Hematopoietic multipotent progenitor cell treated with erythropoietin and hydrocortisone succinate and interleukin-3 and kit ligand, for 4 days (in vitro differentiated cells): ENCODE measurements around the gene RING1.
"Not testable (repeated sequence)": the region's sequence is repeated elsewhere in the genome, so short reads cannot be mapped to it uniquely, and the experiment has no call there.

Experiments used
- DNase-seq: peaks from one replicate; pipeline ENCODE4 v3.0.0-alpha.2; 2015

RING1 gene

DNA sequence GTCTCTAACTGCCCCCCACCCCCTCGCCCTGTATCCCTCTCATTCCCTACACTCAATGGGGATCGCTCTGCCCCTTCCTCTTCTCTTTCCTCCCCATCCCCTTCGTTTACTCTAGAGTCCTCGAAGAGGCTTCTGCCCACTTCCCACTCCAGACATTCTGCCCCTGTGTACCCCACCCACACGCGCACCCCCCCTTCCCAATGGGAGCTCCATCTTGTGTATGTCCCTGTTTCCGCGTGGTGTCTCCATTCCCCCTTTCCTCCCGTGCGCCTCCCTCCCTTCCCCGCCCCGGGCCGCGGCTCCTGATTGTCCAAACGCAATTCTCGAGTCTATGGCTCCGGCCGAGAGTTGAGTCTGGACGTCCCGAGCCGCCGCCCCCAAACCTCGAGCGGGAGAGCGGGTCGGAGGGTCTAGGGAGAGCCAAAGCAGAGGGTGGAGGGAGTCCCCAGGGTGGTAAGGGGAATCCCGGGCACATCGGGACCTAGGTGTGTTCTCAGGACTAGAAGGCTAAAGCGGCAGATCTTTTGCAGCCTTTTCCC is 679 bp upstream of the RING1 start:
- DNase-seq, result peak; percentile 60

DNA sequence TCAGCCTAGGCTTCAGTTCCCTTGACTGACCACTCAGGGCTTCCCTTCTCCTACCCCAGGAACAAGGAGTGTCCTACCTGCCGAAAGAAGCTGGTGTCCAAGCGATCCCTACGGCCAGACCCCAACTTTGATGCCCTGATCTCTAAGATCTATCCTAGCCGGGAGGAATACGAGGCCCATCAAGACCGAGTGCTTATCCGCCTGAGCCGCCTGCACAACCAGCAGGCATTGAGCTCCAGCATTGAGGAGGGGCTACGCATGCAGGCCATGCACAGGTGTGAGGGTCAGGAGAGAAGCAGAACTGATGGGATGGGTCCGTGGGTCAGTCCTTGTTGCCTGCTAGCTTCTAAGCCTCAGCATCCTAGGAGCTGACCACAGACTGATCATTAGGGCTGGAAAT is 1.6 kb downstream of the RING1 start:
- no peak for DNase-seq

DNA sequence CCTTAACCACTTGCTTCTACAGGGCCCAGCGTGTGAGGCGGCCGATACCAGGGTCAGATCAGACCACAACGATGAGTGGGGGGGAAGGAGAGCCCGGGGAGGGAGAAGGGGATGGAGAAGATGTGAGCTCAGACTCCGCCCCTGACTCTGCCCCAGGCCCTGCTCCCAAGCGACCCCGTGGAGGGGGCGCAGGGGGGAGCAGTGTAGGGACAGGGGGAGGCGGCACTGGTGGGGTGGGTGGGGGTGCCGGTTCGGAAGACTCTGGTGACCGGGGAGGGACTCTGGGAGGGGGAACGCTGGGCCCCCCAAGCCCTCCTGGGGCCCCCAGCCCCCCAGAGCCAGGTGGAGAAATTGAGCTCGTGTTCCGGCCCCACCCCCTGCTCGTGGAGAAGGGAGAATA is 2.8 kb downstream of the RING1 start:
- DNase-seq, result no peak

DNA sequence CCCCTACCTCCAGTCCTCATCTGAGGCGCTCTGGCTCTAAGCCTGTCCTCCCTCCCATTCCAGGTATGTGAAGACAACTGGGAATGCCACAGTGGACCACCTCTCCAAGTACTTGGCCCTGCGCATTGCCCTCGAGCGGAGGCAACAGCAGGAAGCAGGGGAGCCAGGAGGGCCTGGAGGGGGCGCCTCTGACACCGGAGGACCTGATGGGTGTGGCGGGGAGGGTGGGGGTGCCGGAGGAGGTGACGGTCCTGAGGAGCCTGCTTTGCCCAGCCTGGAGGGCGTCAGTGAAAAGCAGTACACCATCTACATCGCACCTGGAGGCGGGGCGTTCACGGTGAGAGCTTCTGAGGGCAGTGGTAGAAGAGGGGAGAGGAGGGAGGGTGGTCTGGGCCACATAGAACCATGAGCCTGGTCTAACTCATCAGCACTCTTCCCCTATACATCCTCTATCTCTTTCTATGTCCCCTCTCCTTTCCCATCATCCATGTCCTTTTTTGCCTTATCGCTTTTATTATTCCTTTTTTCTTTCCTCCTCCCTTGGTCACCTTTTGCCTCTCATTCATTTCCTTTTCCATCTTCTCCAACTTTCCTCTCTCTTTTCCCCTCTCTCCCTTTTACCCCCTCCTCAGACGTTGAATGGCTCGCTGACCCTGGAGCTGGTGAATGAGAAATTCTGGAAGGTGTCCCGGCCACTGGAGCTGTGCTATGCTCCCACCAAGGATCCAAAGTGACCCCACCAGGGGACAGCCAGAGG is 3.5 kb downstream of the RING1 start:
- DNase-seq, result no peak

DNA sequence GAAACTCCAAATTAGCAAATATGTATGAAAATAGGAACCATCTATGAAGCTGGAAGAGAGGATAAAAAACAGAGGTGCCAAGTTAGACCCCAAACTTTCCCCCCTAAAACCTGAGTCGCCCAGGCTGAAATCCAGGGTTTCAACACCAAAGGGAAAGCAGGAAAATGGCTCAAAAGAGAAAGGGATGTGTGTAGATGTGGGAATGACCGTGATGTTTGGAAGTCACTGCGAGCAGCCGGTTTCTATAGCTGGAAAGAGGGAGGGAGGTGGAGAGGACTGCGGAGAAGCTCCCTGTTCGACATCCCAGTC is 4.5 kb downstream of the RING1 start:
- no peak for DNase-seq

DNA sequence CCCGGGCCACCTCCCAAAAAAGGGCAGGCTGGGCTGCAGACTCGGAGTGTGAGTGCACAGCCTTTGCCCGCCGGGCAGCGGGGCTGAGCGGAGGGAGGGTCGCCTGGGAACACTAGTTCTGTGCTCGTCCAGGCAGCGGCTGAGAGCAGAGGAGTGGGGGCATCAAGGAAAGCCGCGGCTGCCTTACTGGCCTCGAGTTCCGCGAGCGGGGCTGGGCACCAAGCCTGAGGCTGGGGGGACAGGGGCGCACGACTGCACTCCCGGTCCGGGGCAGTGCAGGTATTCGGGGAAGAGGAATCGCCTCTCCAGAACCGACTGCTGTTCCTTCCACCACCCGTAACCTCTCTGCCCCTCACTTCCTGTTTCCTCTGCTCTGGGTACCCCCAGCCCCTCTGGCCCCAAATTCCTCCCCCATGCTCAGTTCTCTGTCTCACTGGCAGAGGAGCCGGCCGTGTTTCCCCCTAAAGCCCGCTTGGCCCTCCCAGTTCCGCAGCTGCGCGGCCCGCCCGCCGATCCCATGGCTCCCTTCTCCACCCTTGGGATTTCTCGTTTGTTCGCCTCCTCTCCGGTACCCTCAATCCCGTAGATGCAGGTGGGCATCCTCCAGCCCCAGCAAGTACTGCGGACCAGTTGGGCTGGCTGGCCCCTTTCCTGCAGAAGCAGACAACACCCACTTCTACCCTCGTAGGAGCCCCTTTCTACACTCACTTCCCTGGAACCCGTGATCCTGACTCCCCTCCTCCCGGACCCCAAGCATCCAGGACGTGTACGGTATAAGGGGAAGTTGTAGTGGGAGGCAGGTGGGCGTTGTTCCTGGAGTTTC is 5.1 kb downstream of the RING1 start:
- DNase-seq, result peak; percentile 56

DNA sequence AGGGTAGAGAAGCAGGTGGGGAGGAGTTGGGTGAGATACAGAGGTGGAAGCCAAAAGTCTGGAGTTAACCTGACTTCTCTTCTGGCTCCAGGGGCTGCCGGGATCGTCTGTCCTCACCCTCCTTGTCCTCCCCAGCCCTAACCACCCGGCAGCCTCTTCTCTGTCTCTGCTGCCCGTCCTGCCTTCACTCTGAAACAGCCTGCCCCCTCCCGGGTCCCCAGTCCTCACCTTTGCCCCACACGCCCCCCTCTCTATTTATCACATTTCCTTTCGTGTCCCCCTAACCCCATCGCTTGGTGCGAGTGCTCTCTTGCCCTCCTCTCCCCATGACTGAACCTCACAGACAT is 5.7 kb downstream of the RING1 start:
- no peak for DNase-seq

DNA sequence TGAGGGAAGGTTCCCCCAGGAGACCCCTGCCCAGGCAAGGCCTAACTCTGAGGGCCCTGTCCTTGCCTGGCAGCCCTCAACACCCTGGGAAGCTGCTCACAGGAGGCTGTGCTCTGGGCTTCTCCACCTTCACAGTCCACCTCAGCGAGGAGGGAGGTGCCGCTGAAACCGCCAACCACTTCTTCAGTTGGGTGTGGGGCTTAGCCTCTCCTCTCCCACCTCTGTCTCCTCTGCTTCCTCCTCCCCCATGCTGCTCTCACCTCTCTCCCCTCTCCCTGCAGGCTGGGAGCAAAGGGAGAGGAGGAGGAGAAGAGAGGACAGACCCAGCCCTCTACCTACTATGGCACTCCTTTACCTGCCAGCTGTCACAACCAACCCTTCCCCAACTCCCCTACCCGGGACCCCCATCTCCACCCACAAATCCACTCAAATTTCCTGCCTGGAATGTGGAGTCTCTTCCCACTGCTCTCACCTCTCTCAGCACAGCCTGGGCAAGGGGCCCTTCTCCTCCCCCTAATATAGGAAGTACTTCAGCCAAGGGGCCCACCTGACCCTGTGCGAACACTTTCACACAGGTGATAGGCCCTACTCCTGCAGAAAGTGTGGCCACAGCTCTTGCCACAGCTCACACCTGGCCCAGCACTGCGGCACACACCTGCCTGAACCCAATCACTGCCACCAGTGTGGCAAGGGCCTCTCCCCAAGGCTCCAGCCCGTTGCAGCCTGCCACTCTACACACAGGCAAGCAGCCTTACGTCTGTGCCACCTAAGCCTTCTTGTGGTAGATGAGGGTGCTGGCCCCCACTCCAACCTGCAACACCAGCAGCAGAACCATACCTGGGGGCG is 7.2 kb downstream of the RING1 start:
- no peak for DNase-seq

DNA sequence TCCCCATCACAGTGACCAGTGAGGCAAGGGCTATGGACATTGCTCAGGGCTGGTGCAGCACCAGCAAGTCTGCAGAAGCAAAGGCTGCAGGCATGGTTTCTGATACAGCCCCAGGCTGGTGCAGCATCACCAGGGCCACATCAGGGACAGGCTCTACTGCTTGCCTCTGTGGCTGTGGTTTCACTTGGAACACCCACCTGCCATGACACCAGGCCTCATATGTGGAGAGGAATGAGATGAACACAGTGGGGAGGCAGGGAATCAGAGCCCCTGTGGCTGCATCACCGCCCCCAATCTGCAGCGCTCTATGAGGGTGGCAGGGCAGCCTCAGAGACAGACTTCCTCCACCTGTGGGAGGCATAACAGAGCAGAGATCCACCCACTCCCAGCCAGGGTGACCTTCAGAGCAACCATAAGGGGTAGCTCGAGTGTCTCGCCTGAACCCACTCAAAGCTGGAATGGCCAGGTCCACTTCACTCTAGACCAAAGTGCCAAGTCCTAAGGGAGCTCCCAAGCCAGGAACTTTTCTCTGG is 7.9 kb downstream of the RING1 start:
- no peak for DNase-seq

DNA sequence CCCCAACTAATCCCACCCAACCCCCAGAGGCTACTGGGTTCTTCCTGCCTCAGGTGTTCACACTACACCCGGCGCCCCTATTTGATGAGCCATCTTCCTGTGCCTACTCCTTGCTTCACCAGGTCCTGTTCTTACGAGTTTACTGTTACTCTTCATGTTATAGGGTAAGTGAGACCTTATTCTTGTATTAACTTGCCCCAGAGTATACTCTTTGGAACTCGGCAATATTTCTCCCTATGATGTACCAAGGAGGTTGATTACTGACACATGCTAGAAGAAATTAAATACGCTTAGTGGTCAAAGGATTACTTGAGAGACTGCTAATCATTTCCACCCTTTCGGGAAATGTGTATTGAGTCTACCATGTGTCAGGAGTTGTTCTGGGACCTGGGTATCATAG is 8.9 kb downstream of the RING1 start:
- DNase-seq, result no peak

DNA sequence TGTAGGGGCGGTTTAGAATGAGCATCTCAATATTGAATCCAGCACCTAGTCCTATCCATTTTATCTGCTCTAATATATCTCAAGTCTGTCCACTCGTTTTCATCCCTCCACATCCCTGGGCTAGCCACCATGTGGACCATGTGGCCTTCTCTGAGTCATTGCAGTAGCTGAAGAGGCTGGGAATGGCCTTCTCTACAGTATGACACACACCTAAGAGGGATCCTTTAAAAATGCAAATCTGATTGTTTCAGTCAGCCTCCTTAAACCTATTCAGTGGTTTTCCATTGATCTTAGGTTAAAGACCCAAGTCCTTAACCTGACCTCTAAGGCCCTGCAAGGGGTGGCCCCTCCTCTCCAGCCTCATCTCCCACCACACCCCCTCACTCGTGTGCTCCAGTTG is 9.4 kb downstream of the RING1 start:
- no peak for DNase-seq

DNA sequence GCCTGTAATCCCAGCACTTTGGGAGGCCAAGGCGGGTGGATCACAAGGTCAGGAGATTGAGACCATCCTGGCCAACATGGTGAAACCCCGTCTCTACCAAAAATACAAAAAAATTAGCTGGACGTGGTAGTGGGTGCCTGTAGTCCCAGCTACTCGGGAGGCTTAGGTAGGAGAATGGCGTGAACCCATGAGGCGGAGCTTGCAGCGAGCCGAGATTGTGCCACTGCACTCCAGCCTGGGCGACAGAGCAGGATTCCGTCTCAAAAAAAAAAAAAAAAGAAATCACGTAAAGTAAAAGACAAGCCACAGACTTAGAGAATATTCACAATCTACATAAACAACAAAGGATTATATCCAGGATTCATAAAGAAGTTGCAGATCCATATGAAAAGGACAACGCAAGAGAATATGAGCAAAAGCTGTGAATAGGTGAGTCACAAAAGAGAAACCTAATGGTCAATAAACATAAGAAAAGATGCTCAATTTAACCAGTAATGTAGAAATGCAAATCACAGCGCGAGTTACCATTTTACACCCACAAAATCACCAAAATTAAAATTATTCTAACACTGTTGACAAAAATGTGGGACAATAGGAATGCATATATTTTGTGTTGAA is 18.3 kb downstream of the RING1 start:
- not testable (repeated sequence) for DNase-seq

DNA sequence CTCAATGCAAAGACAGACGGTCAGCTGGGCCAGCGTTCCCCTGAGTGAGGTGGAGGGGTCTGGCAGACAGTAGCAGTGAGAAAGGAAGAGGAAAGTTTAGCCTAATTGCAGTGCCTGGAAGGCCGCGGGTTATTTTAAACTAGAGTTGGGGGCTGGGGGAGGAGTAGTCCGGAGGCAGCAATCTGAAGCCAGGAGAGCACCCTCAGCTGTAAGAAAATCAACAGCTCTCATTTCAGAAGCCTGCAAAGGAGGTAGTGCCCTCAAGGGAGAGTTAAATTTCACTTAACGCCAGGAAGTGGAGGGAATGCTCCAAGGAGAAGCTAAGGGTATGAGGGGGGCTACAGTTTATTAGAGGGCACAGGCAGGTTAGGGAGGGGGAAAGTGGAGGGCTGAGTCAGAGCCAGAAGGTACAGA is 26.9 kb downstream of the RING1 start:
- no peak for DNase-seq

DNA sequence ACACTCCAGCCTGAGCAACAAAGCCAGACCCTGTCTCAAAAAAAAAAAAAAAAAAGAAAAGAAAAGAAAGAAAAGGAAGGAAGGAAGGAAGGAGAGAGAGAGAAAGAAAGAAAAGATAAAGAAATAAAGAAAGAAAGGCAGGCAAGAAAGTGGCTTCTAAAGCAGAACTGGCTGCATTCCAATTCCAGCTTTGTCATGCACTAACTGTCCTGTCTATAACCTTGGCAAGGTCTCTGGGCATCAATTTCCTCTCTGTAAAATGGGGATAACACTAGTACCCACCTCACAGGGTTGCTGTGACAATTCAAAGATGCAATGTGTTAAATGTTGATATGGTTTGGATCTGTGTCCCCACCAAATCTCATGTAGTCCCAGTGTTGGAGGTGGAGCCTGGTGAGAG is 28.0 kb downstream of the RING1 start:
- DNase-seq, result peak; percentile 35

DNA sequence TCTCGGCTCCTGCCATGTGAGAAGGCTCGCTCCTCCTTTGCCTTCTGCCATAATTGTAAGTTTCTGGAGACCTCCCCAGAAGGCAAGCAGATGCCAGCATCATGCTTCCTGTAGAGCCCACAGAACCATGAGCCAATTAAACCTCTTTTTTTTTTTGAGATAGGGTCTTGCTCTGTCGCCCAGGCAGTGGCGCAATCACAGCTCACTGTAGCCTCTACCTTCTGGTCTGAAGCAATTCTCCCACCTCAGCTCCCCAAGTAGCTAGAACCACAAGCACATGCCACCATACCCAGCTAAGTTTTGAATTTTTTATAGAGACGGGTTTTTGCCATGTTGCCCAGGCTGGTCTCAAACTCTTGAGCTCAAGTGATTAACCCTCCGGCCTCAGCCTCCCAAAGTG is 28.6 kb downstream of the RING1 start:
- no peak for DNase-seq

DNA sequence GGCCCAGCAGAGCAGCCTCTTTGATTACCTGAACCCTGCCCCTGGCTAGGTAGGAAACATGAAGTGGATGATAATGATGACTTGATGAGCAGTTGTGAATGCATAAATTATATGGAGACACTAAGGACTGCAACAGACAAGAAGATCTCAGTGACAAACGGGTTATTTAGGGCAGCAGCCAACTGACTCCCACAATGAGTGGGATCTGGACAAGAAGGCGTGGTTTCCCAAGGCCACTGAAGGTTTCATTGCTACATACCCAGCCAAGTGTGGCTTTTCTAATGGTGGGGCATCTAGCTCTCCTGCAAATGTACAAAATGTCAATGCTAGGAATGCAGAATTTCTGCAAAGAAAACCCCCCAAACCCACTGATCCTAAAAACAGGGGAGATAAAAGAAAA is 29.4 kb downstream of the RING1 start:
- DNase-seq, result no peak

DNA sequence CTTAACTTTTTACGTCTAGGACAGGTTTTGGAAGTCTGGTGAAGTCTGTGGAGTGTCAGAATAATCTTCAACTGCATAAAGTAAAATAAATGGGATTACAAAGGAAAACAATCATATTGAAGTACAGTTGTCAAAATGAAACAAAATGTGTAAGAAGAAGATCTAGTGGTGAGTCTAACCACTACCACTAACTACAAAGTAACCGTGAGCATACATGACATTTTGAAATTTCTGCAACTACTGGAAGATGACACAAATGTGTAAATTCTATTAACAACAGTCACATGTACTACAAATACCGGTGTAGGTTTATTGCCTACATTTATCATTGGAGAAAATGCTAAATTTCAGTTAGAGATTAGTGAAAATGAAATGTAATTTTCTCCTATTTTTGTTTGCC is 33.7 kb downstream of the RING1 start:
- DNase-seq, result no peak

DNA sequence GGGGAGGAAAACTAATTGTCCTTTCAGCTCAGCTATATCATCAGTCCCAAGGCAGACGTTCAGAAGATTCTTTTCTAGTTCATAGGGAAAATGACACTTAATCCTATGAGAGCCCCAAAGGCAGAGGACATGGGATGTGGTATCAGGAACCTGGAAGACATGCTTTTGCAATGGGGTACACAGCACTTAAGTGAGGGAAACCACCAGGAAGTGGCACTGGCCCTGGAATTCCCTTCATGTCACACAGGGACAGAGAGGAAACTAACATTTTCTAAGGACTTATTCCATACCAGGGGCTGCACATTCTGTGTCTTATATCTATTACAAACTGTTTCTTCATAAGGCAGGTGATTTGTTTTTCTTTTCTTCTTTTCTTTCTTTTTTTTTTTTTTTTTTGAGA is 35.2 kb downstream of the RING1 start:
- DNase-seq, result no peak

DNA sequence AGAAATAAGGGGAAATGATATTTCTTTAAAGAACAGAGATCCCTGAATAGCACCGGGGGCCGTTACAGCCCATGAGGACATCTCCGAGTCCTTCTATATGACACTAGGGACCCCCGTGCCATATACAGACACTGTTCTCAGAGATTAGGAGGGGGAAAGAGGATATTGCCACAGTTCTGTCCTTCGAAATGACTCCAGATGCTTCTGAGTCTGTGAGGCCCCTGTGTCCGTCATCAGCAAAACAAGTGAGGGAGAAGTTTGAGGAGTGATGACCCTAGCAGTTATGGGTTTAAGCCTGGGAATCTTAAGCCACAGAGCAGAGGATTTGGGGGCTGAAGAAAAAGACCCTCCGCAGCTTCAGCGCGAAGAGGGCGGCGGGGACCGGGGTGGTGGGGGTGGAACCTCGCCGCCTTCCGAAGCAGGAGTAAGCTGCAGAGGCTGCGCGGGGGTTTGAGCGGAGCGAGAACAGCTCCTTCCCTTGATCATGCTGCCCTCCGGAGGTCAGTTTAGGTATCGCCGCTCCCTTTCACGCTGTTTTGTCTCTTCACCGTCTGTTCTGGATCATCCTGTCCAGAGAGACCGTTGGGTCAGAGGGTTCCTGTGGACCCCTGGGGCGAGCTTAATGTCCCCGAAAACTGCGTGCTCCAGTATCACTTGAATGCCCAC is 39.8 kb downstream of the RING1 start:
- DNase-seq, result peak; percentile 95

DNA sequence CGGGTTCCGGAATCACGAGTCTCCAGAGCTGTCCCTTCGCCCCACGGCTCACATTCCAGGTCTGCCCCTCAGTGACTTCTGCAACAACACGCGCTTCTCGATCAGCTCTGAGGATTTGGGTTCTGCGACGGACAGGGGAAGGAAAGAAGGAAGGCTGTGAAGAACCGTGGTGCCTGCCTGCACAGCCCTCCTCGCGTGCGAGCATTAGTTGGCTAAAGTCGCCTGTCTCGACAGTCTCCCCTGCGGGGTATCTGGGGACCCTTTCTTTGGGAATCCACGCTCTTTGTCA is 40.3 kb downstream of the RING1 start:
- DNase-seq, result no peak

DNA sequence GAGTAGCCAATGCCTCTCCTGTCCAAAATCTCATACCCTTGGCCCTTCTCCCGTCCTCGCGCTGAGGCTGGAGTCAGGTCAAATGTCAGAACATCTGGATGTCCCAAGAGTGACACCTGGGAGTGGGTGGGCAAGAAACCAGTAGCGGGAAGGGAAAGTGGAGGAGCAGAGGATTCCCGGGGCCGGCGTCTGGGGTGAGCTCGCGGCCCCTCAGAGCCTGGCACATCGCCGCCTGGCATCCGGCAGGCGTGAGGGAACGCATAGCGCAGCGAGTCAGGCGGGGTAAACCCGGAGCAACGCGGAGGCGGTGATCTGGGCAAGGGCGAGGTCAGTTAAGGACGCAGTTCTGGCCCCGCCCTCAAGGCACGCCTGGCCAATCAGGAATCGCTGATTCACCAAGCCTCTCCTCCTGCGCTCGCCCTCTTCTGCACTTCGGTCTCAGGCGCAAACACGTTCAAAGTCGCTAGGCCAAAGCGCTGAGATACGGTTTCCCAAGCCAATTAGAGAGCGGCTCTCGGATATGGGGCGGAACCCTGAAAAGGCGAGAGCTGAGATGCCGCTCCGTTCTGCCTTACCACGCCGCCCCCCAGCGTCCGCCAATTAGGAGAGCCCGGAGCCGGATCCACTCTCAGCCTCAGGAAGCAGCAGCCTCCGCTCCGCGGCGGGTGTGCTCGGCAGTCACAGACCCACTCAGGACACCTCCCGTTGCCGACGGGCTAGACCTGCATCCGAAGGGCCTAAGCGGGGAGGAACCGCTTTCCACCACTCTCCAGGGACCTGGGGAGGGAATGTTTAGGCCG is 40.8 kb downstream of the RING1 start:
- peak; percentile 100 for DNase-seq
